ENCODE data around the gene FCER2.

- TF ChIP-seq CTCF (IDR thresholded peaks at IDR 0.05) (no peak), POLR2A (IDR thresholded peaks at IDR 0.05) (no peak)
These were observed 41.5 kb upstream of the FCER2 start for GRCh38 chr19:7743425-7743841.
